Measurements from ENCODE around the gene PEAK1.

- TF ChIP-seq, protein P1, sequence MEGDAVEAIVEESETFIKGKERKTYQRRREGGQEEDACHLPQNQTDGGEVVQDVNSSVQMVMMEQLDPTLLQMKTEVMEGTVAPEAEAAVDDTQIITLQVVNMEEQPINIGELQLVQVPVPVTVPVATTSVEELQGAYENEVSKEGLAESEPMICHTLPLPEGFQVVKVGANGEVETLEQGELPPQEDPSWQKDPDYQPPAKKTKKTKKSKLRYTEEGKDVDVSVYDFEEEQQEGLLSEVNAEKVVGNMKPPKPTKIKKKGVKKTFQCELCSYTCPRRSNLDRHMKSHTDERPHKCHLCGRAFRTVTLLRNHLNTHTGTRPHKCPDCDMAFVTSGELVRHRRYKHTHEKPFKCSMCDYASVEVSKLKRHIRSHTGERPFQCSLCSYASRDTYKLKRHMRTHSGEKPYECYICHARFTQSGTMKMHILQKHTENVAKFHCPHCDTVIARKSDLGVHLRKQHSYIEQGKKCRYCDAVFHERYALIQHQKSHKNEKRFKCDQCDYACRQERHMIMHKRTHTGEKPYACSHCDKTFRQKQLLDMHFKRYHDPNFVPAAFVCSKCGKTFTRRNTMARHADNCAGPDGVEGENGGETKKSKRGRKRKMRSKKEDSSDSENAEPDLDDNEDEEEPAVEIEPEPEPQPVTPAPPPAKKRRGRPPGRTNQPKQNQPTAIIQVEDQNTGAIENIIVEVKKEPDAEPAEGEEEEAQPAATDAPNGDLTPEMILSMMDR (IDR thresholded peaks at IDR 0.05; ENCODE audit: insufficient read depth, low read length, poor library complexity, severe bottlenecking), result no peak
- no peak for TF ChIP-seq EZH2phosphoT487 (conservative IDR thresholded peaks at IDR 0.05; ENCODE audit: low read length)
Observed at GRCh38 chr15:77466521-77466920, 46.6 kb upstream of the PEAK1 start.

All from SU-DHL-6 (cell line).